GM23248 (cell line): Measurements from ENCODE around the gene KIFC3. TPM values are rescaled to one million over a fixed set of nuclear protein-coding genes. Genes with fewer than 3 reads are reported as not detected.

Source experiments
- DNase-seq: peaks from one replicate; pipeline ENCODE4 v3.0.0-alpha.2; 2015
- H2AFZ ChIP-seq: fragments of 200-600 bp; sonication (generic); 2 replicates; pipeline ENCODE4 v1.6.1; 2016; ENCODE audit warnings: antibody characterized with exemption
- H3F3A ChIP-seq: fragments of 200-600 bp; sonication (generic); 2 replicates; pipeline ENCODE4 v1.6.1; 2016; ENCODE audit warnings: mild to moderate bottlenecking, antibody characterized with exemption, mixed run types; ENCODE audit not compliant: insufficient read depth
- H3K27ac ChIP-seq: fragments of 200-600 bp; sonication (generic); 2 replicates; pipeline ENCODE4 v1.5.1; 2016; ENCODE audit warnings: mild to moderate bottlenecking
- H3K27me3 ChIP-seq: fragments of 200-600 bp; sonication (generic); replicated peaks from 2 replicates; pipeline ENCODE4 v1.6.1; 2016; ENCODE audit warnings: mild to moderate bottlenecking; ENCODE audit not compliant: insufficient read depth
- H3K36me3 ChIP-seq: fragments of 200-600 bp; sonication (generic); 2 replicates; pipeline ENCODE4 v1.6.1; 2016; ENCODE audit warnings: low read depth, mild to moderate bottlenecking
- H3K4me1 ChIP-seq: fragments of 200-600 bp; sonication (generic); 2 replicates; pipeline ENCODE4 v1.6.1; 2016; ENCODE audit warnings: mild to moderate bottlenecking; ENCODE audit not compliant: insufficient read depth
- H3K4me2 ChIP-seq: fragments of 200-600 bp; sonication (generic); one replicate; pipeline ENCODE4 v1.6.1; 2016; ENCODE audit warnings: mild to moderate bottlenecking; ENCODE audit not compliant: unreplicated experiment
- H3K4me3 ChIP-seq: fragments of 200-600 bp; sonication (generic); 2 replicates; pipeline ENCODE4 v1.5.1; 2016; ENCODE audit warnings: mild to moderate bottlenecking
- H3K79me2 ChIP-seq: fragments of 200-600 bp; sonication (generic); 2 replicates; pipeline ENCODE4 v1.6.1; 2016; ENCODE audit warnings: mild to moderate bottlenecking; ENCODE audit not compliant: insufficient read depth
- H3K9ac ChIP-seq: fragments of 200-600 bp; sonication (generic); 2 replicates; pipeline ENCODE4 v1.6.1; 2016; ENCODE audit warnings: mild to moderate bottlenecking
- H3K9me2 ChIP-seq: fragments of 200-600 bp; sonication (generic); 2 replicates; pipeline ENCODE4 v1.6.1; 2016; ENCODE audit warnings: mixed run types, mild to moderate bottlenecking, moderate library complexity; ENCODE audit not compliant: insufficient read depth
- H3K9me3 ChIP-seq: fragments of 200-600 bp; sonication (generic); one replicate; pipeline ENCODE4 v1.6.1; 2017; ENCODE audit warnings: low read depth
- H4K20me1 ChIP-seq: fragments of 200-600 bp; sonication (generic); 2 replicates; pipeline ENCODE4 v1.6.0; 2016; ENCODE audit not compliant: insufficient read depth
- EZH2 ChIP-seq: fragments of 200-600 bp; sonication (generic); IDR thresholded peaks from 2 replicates; pipeline ENCODE4 v1.6.1; 2018; ENCODE audit warnings: antibody characterized with exemption, mild to moderate bottlenecking; ENCODE audit not compliant: insufficient read depth, poor library complexity, severe bottlenecking
- EZH2phosphoT487 ChIP-seq: fragments of 200-600 bp; sonication (generic); IDR thresholded peaks from 2 replicates; pipeline ENCODE4 v1.6.1; 2018; ENCODE audit warnings: antibody characterized with exemption, moderate library complexity, mild to moderate bottlenecking, low read depth; ENCODE audit not compliant: insufficient read depth
- WGBS, 2 experiments: methylation state at CpG; one replicate each; pipeline ENCODE4 v1.1.6; 2015 to 2017; ENCODE audit warnings: low lambda C conversion rate in 2 of 2, low coverage in 1 of 2; ENCODE audit errors: missing lambda C conversion rate in 2 of 2; 5-methylcytosine and 5-hydroxymethylcytosine counted together
- in situ Hi-C: fragments of 300-500 bp; cut with MboI; formaldehyde crosslinking; loops from 2 replicates; pipeline ENCODE4 v1.15.0; 2020
- polyA plus RNA-seq: library from polyadenylated mRNA; unstranded; fragments of >200 nt; fragmentation: Nextera tagmentation; extraction: Ambion mirVana; gene quantifications from 2 replicates; pipeline ENCODE4 v1.2.1, GENCODE V29; 2016
- total RNA-seq: library from RNA; depleted of rRNA; stranded (reverse); fragments of >200 nt; shearing (Covaris generic); gene quantifications from 2 replicates; pipeline ENCODE4 v1.2.3, GENCODE V29; 2014

Gene KIFC3
- total and polyA plus RNA-seq, 2 experiments from 2014 or later = 27.0 to 65.3 TPM

- H3K27me3 ChIP-seq = no peaks in the 10 kb centered on the region
- no peaks in the 10 kb centered on the region for H4K20me1 ChIP-seq
- no peak for DNase-seq
- H3K4me1 ChIP-seq = no peaks in the 10 kb centered on the region
- no peak overlapping the region for H3K9ac ChIP-seq
- no peak overlapping the region for H3K4me2 ChIP-seq
- H3K4me3 ChIP-seq = no peak overlapping the region
- in situ Hi-C loops = no loop called here
- H3K79me2 ChIP-seq = peaks cover 35% of the 10 kb centered on the region
- H3K27ac ChIP-seq = no peak overlapping the region
- H2AFZ ChIP-seq = no peak overlapping the region
- H3K36me3 ChIP-seq = peaks cover 21% of the 10 kb centered on the region; the same call in 1 of the 2 replicates
- 86 to 90% methylated on average over 18 of the region's 18 CpGs for WGBS, 2 experiments
- no peaks in the 10 kb centered on the region for H3K9me3 ChIP-seq
- H3F3A ChIP-seq = no peaks in the 10 kb centered on the region
- no peak for TF ChIP-seq EZH2phosphoT487
- no peak for TF ChIP-seq EZH2
- H3K9me2 ChIP-seq = no peaks in the 10 kb centered on the region
Observed at GRCh38 chr16:57794849-57795430, 7.4 kb downstream of the KIFC3 start.

GRCh38 chr16:57791893-57792461 is 10.3 kb downstream of the KIFC3 start:
- no peak for DNase-seq
- Histone ChIP-seq H3K9me2 (no peaks in the 10 kb centered on the region), H3K4me3 (no peak overlapping the region), H2AFZ (no peak overlapping the region), H3F3A (no peaks in the 10 kb centered on the region), H3K9me3 (no peaks in the 10 kb centered on the region), H3K9ac (no peak overlapping the region), H3K79me2 (peaks cover 11% of the 10 kb centered on the region), H3K36me3 (peaks cover 21% of the 10 kb centered on the region; the same call in 1 of the 2 replicates), H4K20me1 (no peaks in the 10 kb centered on the region), H3K4me1 (no peaks in the 10 kb centered on the region), H3K4me2 (no peak overlapping the region), H3K27me3 (no peaks in the 10 kb centered on the region), H3K27ac (no peak overlapping the region)
- WGBS, 2 experiments = 96 to 97% methylated on average over 8 of the region's 8 CpGs
- in situ Hi-C loops = no loop called here
- TF ChIP-seq EZH2phosphoT487 (no peak), EZH2 (no peak)

- no peak overlapping the region for H3K4me3 ChIP-seq
- H3K27me3 ChIP-seq = no peaks in the 10 kb centered on the region
- H3K9me2 ChIP-seq = no peaks in the 10 kb centered on the region
- H3F3A ChIP-seq = no peaks in the 10 kb centered on the region
- H3K79me2 ChIP-seq = peaks cover 5% of the 10 kb centered on the region
- H2AFZ ChIP-seq = no peak overlapping the region
- TF ChIP-seq EZH2 (no peak), EZH2phosphoT487 (no peak)
- no peaks in the 10 kb centered on the region for H4K20me1 ChIP-seq
- no peaks in the 10 kb centered on the region for H3K4me1 ChIP-seq
- in situ Hi-C loops = no loop called here
- H3K36me3 ChIP-seq = peaks cover 17% of the 10 kb centered on the region; the same call in 1 of the 2 replicates
- no peak for DNase-seq
- no peaks in the 10 kb centered on the region for H3K9me3 ChIP-seq
- H3K9ac ChIP-seq = no peak overlapping the region
- H3K27ac ChIP-seq = no peak overlapping the region
- H3K4me2 ChIP-seq = no peak overlapping the region
- WGBS, 2 experiments = 88 to 89% methylated on average over 13 of the region's 13 CpGs
Observed at GRCh38 chr16:57791195-57791892, 10.9 kb downstream of the KIFC3 start.

- in situ Hi-C loops = no loop called here
- TF ChIP-seq EZH2 = no peak
- no peak for TF ChIP-seq EZH2phosphoT487
- Histone ChIP-seq H3K9ac (no peak overlapping the region), H3K9me2 (no peaks in the 10 kb centered on the region), H3F3A (no peaks in the 10 kb centered on the region), H3K79me2 (no peaks in the 10 kb centered on the region), H2AFZ (no peak overlapping the region), H3K27ac (no peak overlapping the region), H3K4me1 (no peaks in the 10 kb centered on the region), H3K36me3 (peaks cover 15% of the 10 kb centered on the region; the same call in 1 of the 2 replicates), H3K4me3 (no peak overlapping the region), H4K20me1 (no peaks in the 10 kb centered on the region), H3K27me3 (no peaks in the 10 kb centered on the region), H3K9me3 (no peaks in the 10 kb centered on the region), H3K4me2 (no peak overlapping the region)
- DNase-seq = no peak
- WGBS, 2 experiments = 80 to 82% methylated on average over 12 of the region's 12 CpGs
Observed at GRCh38 chr16:57788951-57789350, 13.3 kb downstream of the KIFC3 start.
